Body of pancreas (tissue), 4 donors: ENCODE data around the gene TUT1. TPM values are rescaled to one million over a fixed set of nuclear protein-coding genes. Genes with fewer than 3 reads are reported as not detected.
A peak's percentile ranks its signal among the peaks of the same experiment; 100 is the strongest.
"Not testable (repeated sequence)": the region's sequence is repeated elsewhere in the genome, so short reads cannot be mapped to it uniquely, and the experiment has no call there.

Source experiments
- ATAC-seq: fragments of 150-250 bp; one replicate; pipeline ENCODE4 v1.9.1; 2016
- DNase-seq, 4 donors: peaks; one replicate each; pipeline ENCODE4 v3.0.0-alpha.2; 2019
- H3K27ac ChIP-seq, 4 donors: fragments of 200-600 bp; sonication (generic); 1 replicate in 3 of 4; 2 replicates in 1 of 4; pipeline versions ENCODE4 v1.5.1 to v1.6.1; 2016 to 2019; ENCODE audit warnings: mild to moderate bottlenecking in 1 of 4, mixed read lengths in 1 of 4, moderate library complexity in 1 of 4
- H3K27me3 ChIP-seq, 2 donors: fragments of 200-600 bp; sonication (generic); one replicate each; pipeline ENCODE4 v1.6.0; 2016; ENCODE audit warnings: mild to moderate bottlenecking in 1 of 2
- H3K36me3 ChIP-seq, 2 donors: fragments of 200-600 bp; sonication (generic); replicated peaks in 1 of 2; 2 replicates each; pipeline ENCODE4 v1.5.1; 2016; ENCODE audit warnings: low read depth in 2 of 2; ENCODE audit not compliant: insufficient read depth in 1 of 2
- H3K4me1 ChIP-seq: fragments of 200-600 bp; sonication (generic); one replicate; pipeline ENCODE4 v1.6.0; 2016
- H3K4me3 ChIP-seq, 2 donors: fragments of 200-600 bp; sonication (generic); 1 replicate in 1 of 2; 2 replicates in 1 of 2; pipeline ENCODE4 v1.5.1; 2016 to 2019
- H3K9me3 ChIP-seq, 3 donors: fragments of 200-600 bp; sonication (generic); 1 replicate in 2 of 3; 2 replicates in 1 of 3; pipeline ENCODE4 v1.5.1; 2016
- POLR2A ChIP-seq, 3 donors: fragments of 450-650 bp; IDR thresholded peaks; one replicate each; pipeline ENCODE4 v1.6.1; 2016; ENCODE audit warnings: antibody characterized with exemption in 3 of 3, mild to moderate bottlenecking in 2 of 3
- WGBS, 2 donors: methylation state at CpG; one replicate each; pipeline ENCODE4 v1.1.5; 2017; 5-methylcytosine and 5-hydroxymethylcytosine counted together
- intact Hi-C: fragments of 100-400 bp; cut with DNase I; formaldehyde crosslinking; loops from one replicate; pipeline ENCODE4 v1.15.1; 2023
- total RNA-seq, 2 donors: library from RNA; depleted of rRNA; stranded (reverse); fragments of >200 nt; gene quantifications; one replicate each; pipeline ENCODE4 v1.1.0, GENCODE V29; 2016
- TF ChIP-seq, protein P1 (sequence below), 7 experiments: fragments of 450-650 bp in 4 of 7; fragments of 200-600 bp in 3 of 7; sonication (generic) in 3 of 7; IDR thresholded peaks; one replicate each; pipeline ENCODE4 v1.5.1; 2016 to 2019; ENCODE audit warnings: antibody characterized with exemption in 7 of 7

Gene TUT1
- total RNA-seq, 2 donors from 2014 or later = 10.1 to 11.2 TPM

DNA sequence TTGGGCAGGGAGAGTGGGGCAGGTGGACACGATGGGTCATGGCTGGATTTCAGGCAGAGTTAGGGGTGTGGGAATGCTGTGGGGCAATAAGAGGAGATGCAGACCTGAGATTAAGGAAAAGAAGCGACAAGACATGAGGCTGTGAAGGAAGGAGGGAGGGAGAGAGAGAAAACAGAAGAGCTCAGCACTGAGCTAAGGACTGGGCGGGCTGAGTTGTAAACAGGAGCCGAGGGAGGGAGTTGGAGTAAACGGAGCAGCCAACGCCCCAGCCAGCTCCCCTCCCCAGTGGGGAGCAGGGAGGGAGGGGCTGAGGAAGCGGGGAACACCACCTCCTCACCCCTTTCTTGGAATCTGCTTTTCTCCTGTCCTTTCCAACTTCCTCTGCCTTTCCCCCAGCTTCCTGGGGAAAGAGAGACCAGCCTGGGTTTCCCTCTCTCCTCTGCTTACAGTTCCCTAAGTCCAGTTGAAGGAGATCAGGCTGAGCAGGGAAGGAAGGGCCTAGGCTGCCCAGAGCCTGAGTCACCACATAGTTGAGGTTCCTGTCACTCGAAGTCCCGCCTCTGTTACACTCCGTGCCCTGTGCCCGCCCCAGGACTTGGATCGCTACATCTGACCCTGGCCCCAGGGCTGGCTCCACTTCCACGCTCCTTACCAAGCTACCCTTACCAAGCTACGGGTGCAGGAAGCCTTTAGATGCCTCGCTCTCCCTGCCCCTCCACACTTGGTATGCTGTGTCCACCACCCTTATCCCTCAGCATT is 38.1 kb downstream of the TUT1 start:
- H3K4me3 ChIP-seq = no peak overlapping the region
- intact Hi-C loops = no loop called here
- H3K9me3 ChIP-seq = no peaks in the 10 kb centered on the region
- WGBS, 2 donors = 23 to 32% methylated on average over 15 of the region's 15 CpGs
- ATAC-seq = peak; percentile 83
- peaks cover 89% of the 10 kb centered on the region for H3K4me1 ChIP-seq
- H3K27ac ChIP-seq = peak overlapping the region; percentile 76 to 88 (median 83)
- peak; percentile 79 to 94 (median 84) for DNase-seq
- H3K36me3 ChIP-seq = no peaks in the 10 kb centered on the region
- TF ChIP-seq, protein P1, sequence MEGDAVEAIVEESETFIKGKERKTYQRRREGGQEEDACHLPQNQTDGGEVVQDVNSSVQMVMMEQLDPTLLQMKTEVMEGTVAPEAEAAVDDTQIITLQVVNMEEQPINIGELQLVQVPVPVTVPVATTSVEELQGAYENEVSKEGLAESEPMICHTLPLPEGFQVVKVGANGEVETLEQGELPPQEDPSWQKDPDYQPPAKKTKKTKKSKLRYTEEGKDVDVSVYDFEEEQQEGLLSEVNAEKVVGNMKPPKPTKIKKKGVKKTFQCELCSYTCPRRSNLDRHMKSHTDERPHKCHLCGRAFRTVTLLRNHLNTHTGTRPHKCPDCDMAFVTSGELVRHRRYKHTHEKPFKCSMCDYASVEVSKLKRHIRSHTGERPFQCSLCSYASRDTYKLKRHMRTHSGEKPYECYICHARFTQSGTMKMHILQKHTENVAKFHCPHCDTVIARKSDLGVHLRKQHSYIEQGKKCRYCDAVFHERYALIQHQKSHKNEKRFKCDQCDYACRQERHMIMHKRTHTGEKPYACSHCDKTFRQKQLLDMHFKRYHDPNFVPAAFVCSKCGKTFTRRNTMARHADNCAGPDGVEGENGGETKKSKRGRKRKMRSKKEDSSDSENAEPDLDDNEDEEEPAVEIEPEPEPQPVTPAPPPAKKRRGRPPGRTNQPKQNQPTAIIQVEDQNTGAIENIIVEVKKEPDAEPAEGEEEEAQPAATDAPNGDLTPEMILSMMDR (IDR thresholded peaks at IDR 0.05) = no peak
- TF ChIP-seq POLR2A (IDR thresholded peaks at IDR 0.05) = peak; percentile 51 to 76 (median 53)
- no peaks in the 10 kb centered on the region for H3K27me3 ChIP-seq

DNA sequence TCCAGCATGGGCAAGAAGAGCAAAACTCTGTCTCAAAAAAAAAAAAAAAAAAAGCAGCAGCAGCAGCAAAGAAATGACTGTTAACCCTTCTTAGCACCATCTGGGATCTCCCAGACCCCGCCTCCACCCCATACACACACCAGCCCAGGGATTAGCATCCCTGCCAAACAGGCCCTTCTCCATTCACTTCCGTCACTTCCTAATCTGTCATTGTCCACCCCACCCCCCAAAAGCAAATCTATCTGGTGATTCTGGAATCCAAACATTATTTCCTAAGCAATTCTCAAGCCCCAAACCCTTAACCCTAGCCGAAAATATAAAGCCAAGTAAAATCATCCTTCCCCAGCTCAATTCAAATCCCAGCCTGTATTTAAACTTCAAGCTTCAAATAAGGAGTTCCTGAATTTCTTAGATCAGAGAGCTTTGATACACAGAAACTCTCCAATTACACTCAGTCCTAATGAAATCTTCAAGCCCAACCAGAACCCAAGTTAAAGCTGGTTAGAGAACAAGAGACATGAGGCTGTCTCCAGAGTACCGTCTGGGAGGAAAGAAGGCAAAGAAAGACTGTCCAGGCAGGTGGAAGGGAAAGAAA is 38.7 kb downstream of the TUT1 start:
- no peaks in the 10 kb centered on the region for H3K36me3 ChIP-seq
- intact Hi-C loops = no loop called here
- H3K9me3 ChIP-seq = no peaks in the 10 kb centered on the region
- 52 to 58% methylated on average over 4 of the region's 4 CpGs for WGBS, 2 donors
- H3K4me3 ChIP-seq = no peak overlapping the region
- no peak for TF ChIP-seq POLR2A (IDR thresholded peaks at IDR 0.05)
- TF ChIP-seq, protein P1 (IDR thresholded peaks at IDR 0.05) = no peak
- ATAC-seq (no peak), DNase-seq (no peak)
- H3K27me3 ChIP-seq = no peaks in the 10 kb centered on the region
- peaks cover 96% of the 10 kb centered on the region for H3K4me1 ChIP-seq
- peak overlapping the region; percentile 76 to 88 (median 83) for H3K27ac ChIP-seq

DNA sequence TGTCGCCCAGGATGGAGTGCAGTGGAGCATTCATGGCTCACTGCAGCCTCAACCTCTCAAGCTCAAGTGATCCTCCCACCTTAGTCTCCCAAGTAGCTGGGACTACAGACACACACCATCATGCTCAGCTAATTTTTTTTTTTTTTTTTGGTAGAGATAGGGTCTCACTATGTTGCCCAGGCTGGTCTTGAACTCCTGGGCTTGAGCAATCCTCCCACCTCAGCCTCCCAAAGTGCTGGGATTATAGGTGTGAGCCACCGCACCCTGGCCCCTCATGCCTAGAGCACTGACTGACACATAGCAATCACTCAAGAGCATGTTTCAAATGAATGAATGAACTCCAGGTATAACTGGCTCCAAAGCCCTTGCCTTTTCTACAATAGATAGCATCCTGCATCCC is 40.8 kb downstream of the TUT1 start:
- H3K36me3 ChIP-seq, H3K27ac ChIP-seq, H3K4me3 ChIP-seq, DNase-seq, intact Hi-C loops, H3K9me3 ChIP-seq, H3K27me3 ChIP-seq, ATAC-seq: not testable (repeated sequence)
- 98 to 100% methylated on average over 2 of the region's 2 CpGs for WGBS, 2 donors
- H3K4me1 ChIP-seq = peaks cover 99% of the 10 kb centered on the region

DNA sequence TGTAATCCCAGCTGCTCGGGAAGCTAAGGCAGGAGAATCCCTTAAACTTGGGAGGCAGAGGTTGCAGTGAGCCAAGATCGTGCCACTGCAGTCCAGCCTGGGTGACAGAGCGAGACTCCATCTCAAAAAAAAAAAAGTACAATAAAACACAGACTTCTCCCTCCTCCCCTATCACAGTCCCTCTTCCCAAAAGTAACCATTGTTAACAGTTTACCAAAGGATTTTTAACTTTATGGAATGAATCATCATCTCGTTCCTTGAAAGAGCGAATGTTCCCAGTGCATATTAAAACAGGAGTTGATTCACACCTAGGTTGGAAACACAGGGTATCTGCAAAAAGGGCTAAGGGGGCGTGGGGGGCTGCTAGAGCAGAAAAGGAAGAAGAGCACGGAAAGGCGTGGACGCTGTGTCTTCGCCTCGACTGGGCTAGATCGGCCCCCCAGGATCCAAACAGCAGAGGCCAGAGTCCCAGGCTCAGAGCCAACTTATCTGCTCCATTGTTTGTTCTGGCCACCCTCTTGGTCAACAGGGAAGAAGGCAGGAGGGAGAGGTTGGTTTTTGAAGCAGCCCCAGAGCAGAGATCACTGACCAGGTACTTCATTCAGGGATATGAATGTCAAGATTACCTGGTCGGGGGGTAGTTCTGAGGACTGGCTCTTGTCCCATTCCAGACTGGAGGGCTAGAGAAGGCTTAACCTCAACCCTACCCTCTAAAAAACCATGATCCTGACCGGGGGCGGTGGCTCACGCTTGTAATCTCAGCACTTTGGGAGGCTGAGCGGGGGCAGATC is 42.6 kb downstream of the TUT1 start:
- no peaks in the 10 kb centered on the region for H3K27me3 ChIP-seq
- no peaks in the 10 kb centered on the region for H3K9me3 ChIP-seq
- intact Hi-C loops = no loop called here
- H3K36me3 ChIP-seq = no peaks in the 10 kb centered on the region
- TF ChIP-seq, protein P1 (IDR thresholded peaks at IDR 0.05) = no peak
- TF ChIP-seq POLR2A (IDR thresholded peaks at IDR 0.05) = no peak
- peak overlapping the region; percentile 20 to 66 (median 46) for H3K27ac ChIP-seq
- ATAC-seq (no peak), DNase-seq (peak; percentile 49 to 76 (median 69))
- H3K4me1 ChIP-seq = peaks cover 99% of the 10 kb centered on the region
- H3K4me3 ChIP-seq = no peak overlapping the region
- 33 to 40% methylated on average over 17 of the region's 17 CpGs for WGBS, 2 donors

DNA sequence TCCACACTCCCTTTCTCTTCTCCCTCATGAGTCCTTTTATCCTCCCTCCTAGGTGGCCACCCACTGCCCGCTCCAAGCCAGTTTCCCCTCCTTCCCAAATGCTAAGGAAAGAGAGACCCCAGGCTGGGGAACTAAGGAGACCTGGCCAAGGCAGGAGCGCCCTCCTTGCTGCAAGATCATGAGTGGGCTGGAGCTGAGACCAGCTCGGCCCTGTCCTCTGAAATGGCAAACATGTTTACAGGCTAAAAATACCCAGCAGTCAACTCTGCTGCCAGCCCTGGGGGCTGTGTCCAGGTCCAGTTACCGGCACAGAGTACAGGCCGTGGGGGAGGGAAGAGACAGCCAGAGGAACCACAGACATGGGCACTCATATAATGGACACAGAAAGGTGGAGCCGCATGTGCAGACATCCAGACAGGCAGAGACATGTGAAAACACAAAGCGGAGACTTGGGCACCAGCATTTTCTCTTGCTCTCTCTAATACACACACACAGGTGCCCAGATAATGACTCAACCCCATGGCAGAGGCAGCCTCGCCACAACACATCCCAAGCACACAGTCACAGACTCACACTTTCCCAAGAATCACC is 43.5 kb downstream of the TUT1 start:
- Histone ChIP-seq H3K4me1 (peaks cover 99% of the 10 kb centered on the region), H3K27me3 (no peaks in the 10 kb centered on the region), H3K9me3 (no peaks in the 10 kb centered on the region), H3K4me3 (no peak overlapping the region), H3K36me3 (no peaks in the 10 kb centered on the region), H3K27ac (peak overlapping the region in 2 of 4 donors; percentile 41 to 45)
- DNase-seq (peak in 3 of 4 donors; percentile 16 to 68 (median 38)), ATAC-seq (no peak)
- 37 to 43% methylated on average over 8 of the region's 8 CpGs for WGBS, 2 donors
- intact Hi-C loops = no loop called here
- TF ChIP-seq POLR2A (IDR thresholded peaks at IDR 0.05) = no peak
- TF ChIP-seq, protein P1 (IDR thresholded peaks at IDR 0.05) = no peak
